NB4 (cell line): Measurements from ENCODE around the gene MAPRE3.

ENCODE experiments used
- DNase-seq: peaks from one replicate; pipeline ENCODE4 v3.0.0; 2010; ENCODE audit warnings: low read depth
- H3K4me3 ChIP-seq: one replicate; pipeline ENCODE4 v1.5.1; 2011; ENCODE audit warnings: mild to moderate bottlenecking, low read depth, low read length, moderate library complexity
- CTCF ChIP-seq: IDR thresholded peaks from one replicate; pipeline ENCODE4 v1.5.1; 2012; ENCODE audit warnings: low read depth, low read length
- MAX ChIP-seq: IDR thresholded peaks from 2 replicates; pipeline ENCODE4 v1.6.1; 2011; ENCODE audit warnings: low read depth, low read length
- MYC ChIP-seq: IDR thresholded peaks from 2 replicates; pipeline ENCODE4 v1.6.1; 2011; ENCODE audit warnings: low read depth, low read length
- POLR2A ChIP-seq: IDR thresholded peaks from 2 replicates; pipeline ENCODE4 v1.6.1; 2011; ENCODE audit warnings: mild to moderate bottlenecking; ENCODE audit not compliant: insufficient read length; ENCODE audit errors: extremely low read depth

Gene MAPRE3

GRCh38 chr2:26927221-26927620 lies 43.2 kb upstream of the MAPRE3 start:
- TF ChIP-seq MAX (no peak), MYC (no peak), CTCF (no peak), POLR2A (no peak)
- DNase-seq, result no peak
- H3K4me3 ChIP-seq, result no peak overlapping the region

GRCh38 chr2:26932974-26933373 lies 37.5 kb upstream of the MAPRE3 start:
- DNase-seq, result no peak
- TF ChIP-seq POLR2A (no peak), CTCF (no peak), MAX (no peak), MYC (no peak)
- no peak overlapping the region for H3K4me3 ChIP-seq

- H3K4me3 ChIP-seq, result no peak overlapping the region
- TF ChIP-seq MAX (no peak), MYC (no peak), POLR2A (no peak)
- DNase-seq, result no peak
Observed at GRCh38 chr2:26933431-26934334, 36.8 kb upstream of the MAPRE3 start.

GRCh38 chr2:26934335-26934724 lies 36.1 kb upstream of the MAPRE3 start:
- no peak for TF ChIP-seq POLR2A
- TF ChIP-seq MAX, result no peak
- no peak for TF ChIP-seq CTCF
- no peak for TF ChIP-seq MYC
- no peak for DNase-seq

GRCh38 chr2:26934985-26935384 lies 35.5 kb upstream of the MAPRE3 start:
- TF ChIP-seq POLR2A (no peak), MYC (no peak), CTCF (no peak), MAX (no peak)
- DNase-seq, result no peak

More at GRCh38 chr2:26934335-26934724, 36.1 kb upstream of the MAPRE3 start:
- H3K4me3 ChIP-seq, result no peak overlapping the region

GRCh38 chr2:26936855-26937254 lies 33.6 kb upstream of the MAPRE3 start:
- no peak for TF ChIP-seq POLR2A
- no peak for TF ChIP-seq CTCF
- TF ChIP-seq MYC, result no peak
- no peak for TF ChIP-seq MAX
- no peak for DNase-seq

More at GRCh38 chr2:26934985-26935384, 35.5 kb upstream of the MAPRE3 start:
- no peak overlapping the region for H3K4me3 ChIP-seq

More at GRCh38 chr2:26936855-26937254, 33.6 kb upstream of the MAPRE3 start:
- H3K4me3 ChIP-seq, result no peak overlapping the region
